Measurements from ENCODE around the gene KLF13. TPM values are rescaled to one million over a fixed set of nuclear protein-coding genes. Genes with fewer than 3 reads are reported as not detected.

Gene KLF13
- total RNA-seq, 1 donor from 2014 or later = 67.7 TPM

- Histone ChIP-seq H3K36me3 (ENCODE audit: control insufficient read depth, insufficient read depth, low read length) (no peaks in the 10 kb centered on the region), H3K4me3 (ENCODE audit: low read depth, low read length) (no peak overlapping the region), H3K27me3 (ENCODE audit: control insufficient read depth, insufficient read depth, low read length) (no peaks in the 10 kb centered on the region)
- no peak for DNase-seq (ENCODE audit: low read depth)
- no peak for TF ChIP-seq CTCF (IDR thresholded peaks at IDR 0.05; ENCODE audit: insufficient read depth, low read length, poor library complexity, severe bottlenecking)
Measured at GRCh38 chr15:31377030-31377429, 50.4 kb downstream of the KLF13 start.

- no peak for TF ChIP-seq CTCF (IDR thresholded peaks at IDR 0.05; ENCODE audit: insufficient read depth, low read length, poor library complexity, severe bottlenecking)
- DNase-seq (ENCODE audit: low read depth) = no peak
- Histone ChIP-seq H3K4me3 (ENCODE audit: low read depth, low read length) (no peak overlapping the region), H3K27me3 (ENCODE audit: control insufficient read depth, insufficient read depth, low read length) (no peaks in the 10 kb centered on the region), H3K36me3 (ENCODE audit: control insufficient read depth, insufficient read depth, low read length) (no peaks in the 10 kb centered on the region)
Measured at GRCh38 chr15:31378363-31378903, 51.8 kb downstream of the KLF13 start.

GRCh38 chr15:31379042-31379441, 52.4 kb downstream of the KLF13 start:
- TF ChIP-seq CTCF (IDR thresholded peaks at IDR 0.05; ENCODE audit: insufficient read depth, low read length, poor library complexity, severe bottlenecking) = no peak
- no peaks in the 10 kb centered on the region for H3K36me3 ChIP-seq (ENCODE audit: control insufficient read depth, insufficient read depth, low read length)
- no peaks in the 10 kb centered on the region for H3K27me3 ChIP-seq (ENCODE audit: control insufficient read depth, insufficient read depth, low read length)
- DNase-seq (ENCODE audit: low read depth) = no peak
- H3K4me3 ChIP-seq (ENCODE audit: low read depth, low read length) = no peak overlapping the region

- no peaks in the 10 kb centered on the region for H3K36me3 ChIP-seq (ENCODE audit: control insufficient read depth, insufficient read depth, low read length)
- H3K4me3 ChIP-seq (ENCODE audit: low read depth, low read length) = no peak overlapping the region
Measured at GRCh38 chr15:31379577-31379976, 52.9 kb downstream of the KLF13 start.

GRCh38 chr15:31381801-31382712, 55.4 kb downstream of the KLF13 start:
- no peak for DNase-seq (ENCODE audit: low read depth)
- no peaks in the 10 kb centered on the region for H3K27me3 ChIP-seq (ENCODE audit: control insufficient read depth, insufficient read depth, low read length)
- H3K36me3 ChIP-seq (ENCODE audit: control insufficient read depth, insufficient read depth, low read length) = no peaks in the 10 kb centered on the region
- TF ChIP-seq CTCF (IDR thresholded peaks at IDR 0.05; ENCODE audit: insufficient read depth, low read length, poor library complexity, severe bottlenecking) = no peak
- H3K4me3 ChIP-seq (ENCODE audit: low read depth, low read length) = no peak overlapping the region

More at GRCh38 chr15:31379577-31379976, 52.9 kb downstream of the KLF13 start:
- no peak for DNase-seq (ENCODE audit: low read depth)
- no peak for TF ChIP-seq CTCF (IDR thresholded peaks at IDR 0.05; ENCODE audit: insufficient read depth, low read length, poor library complexity, severe bottlenecking)
- H3K27me3 ChIP-seq (ENCODE audit: control insufficient read depth, insufficient read depth, low read length) = no peaks in the 10 kb centered on the region

Data from kidney epithelial cell (primary cell).